HL-60 (cell line): ENCODE measurements around the gene FBLN1.

ENCODE experiments used
- GABPA ChIP-seq: IDR thresholded peaks from 2 replicates; pipeline ENCODE4 v1.6.1; 2012; ENCODE audit warnings: low read depth
- POLR2AphosphoS5 ChIP-seq: IDR thresholded peaks from 2 replicates; pipeline ENCODE4 v1.6.1; 2012; ENCODE audit warnings: low read depth
- SPI1 ChIP-seq: IDR thresholded peaks from 2 replicates; pipeline ENCODE4 v1.6.1; 2012; ENCODE audit warnings: low read depth, mild to moderate bottlenecking, borderline replicate concordance
- TF ChIP-seq, protein P1 (sequence below): IDR thresholded peaks from one replicate; pipeline ENCODE4 v1.5.1; 2011; ENCODE audit warnings: low read length, control low read depth, inconsistent platforms; ENCODE audit not compliant: insufficient read depth
- TF ChIP-seq, protein P2 (sequence below): IDR thresholded peaks from 2 replicates; pipeline ENCODE4 v1.6.1; 2012; ENCODE audit warnings: low read depth; ENCODE audit not compliant: insufficient replicate concordance

DNA sequence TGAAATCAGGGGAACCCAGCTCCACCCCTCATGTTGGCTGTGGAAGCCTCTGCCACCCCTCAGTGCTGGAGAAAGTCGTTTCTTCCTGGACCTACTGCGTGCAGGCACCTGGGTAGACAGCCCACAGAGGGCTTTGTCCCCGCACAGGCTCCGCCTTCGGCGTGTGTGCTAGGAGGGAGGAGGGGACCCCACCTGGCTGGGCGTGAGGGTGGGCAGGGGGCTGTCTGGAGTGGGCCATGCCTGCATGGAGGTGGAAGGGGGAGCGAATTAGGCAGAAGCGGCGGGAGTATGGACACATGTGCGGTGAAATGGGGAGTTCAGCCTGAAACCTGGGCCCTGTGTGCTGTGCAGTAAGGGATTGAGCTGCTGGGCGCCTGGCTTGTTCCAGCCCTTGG is 49.3 kb downstream of the FBLN1 start:
- TF ChIP-seq, protein P1, sequence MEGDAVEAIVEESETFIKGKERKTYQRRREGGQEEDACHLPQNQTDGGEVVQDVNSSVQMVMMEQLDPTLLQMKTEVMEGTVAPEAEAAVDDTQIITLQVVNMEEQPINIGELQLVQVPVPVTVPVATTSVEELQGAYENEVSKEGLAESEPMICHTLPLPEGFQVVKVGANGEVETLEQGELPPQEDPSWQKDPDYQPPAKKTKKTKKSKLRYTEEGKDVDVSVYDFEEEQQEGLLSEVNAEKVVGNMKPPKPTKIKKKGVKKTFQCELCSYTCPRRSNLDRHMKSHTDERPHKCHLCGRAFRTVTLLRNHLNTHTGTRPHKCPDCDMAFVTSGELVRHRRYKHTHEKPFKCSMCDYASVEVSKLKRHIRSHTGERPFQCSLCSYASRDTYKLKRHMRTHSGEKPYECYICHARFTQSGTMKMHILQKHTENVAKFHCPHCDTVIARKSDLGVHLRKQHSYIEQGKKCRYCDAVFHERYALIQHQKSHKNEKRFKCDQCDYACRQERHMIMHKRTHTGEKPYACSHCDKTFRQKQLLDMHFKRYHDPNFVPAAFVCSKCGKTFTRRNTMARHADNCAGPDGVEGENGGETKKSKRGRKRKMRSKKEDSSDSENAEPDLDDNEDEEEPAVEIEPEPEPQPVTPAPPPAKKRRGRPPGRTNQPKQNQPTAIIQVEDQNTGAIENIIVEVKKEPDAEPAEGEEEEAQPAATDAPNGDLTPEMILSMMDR, result no peak
- TF ChIP-seq POLR2AphosphoS5 (no peak), GABPA (no peak), SPI1 (no peak)
- TF ChIP-seq, protein P2, sequence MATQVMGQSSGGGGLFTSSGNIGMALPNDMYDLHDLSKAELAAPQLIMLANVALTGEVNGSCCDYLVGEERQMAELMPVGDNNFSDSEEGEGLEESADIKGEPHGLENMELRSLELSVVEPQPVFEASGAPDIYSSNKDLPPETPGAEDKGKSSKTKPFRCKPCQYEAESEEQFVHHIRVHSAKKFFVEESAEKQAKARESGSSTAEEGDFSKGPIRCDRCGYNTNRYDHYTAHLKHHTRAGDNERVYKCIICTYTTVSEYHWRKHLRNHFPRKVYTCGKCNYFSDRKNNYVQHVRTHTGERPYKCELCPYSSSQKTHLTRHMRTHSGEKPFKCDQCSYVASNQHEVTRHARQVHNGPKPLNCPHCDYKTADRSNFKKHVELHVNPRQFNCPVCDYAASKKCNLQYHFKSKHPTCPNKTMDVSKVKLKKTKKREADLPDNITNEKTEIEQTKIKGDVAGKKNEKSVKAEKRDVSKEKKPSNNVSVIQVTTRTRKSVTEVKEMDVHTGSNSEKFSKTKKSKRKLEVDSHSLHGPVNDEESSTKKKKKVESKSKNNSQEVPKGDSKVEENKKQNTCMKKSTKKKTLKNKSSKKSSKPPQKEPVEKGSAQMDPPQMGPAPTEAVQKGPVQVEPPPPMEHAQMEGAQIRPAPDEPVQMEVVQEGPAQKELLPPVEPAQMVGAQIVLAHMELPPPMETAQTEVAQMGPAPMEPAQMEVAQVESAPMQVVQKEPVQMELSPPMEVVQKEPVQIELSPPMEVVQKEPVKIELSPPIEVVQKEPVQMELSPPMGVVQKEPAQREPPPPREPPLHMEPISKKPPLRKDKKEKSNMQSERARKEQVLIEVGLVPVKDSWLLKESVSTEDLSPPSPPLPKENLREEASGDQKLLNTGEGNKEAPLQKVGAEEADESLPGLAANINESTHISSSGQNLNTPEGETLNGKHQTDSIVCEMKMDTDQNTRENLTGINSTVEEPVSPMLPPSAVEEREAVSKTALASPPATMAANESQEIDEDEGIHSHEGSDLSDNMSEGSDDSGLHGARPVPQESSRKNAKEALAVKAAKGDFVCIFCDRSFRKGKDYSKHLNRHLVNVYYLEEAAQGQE, result no peak
